Motor neuron (in vitro differentiated cells): ENCODE results near the gene RPS19. TPM values are rescaled to one million over a fixed set of nuclear protein-coding genes. Genes with fewer than 3 reads are reported as not detected.

Experiments used
- ATAC-seq, 8 experiments: fragments of 200-7000 bp; cut with Tn5 transposase; replicated peaks in 6 of 8; 2 replicates each; pipeline ENCODE4 v1.8.0; 2021; ENCODE audit warnings: mild to moderate bottlenecking in 8 of 8, moderate library complexity in 8 of 8
- H3K27ac ChIP-seq, 2 donors: fragments of 250-450 bp; sonication (Bioruptor Pico); 2 replicates each; pipeline ENCODE4 v1.9.0; 2021; ENCODE audit warnings: antibody characterized with exemption in 2 of 2, mild to moderate bottlenecking in 2 of 2, moderate library complexity in 1 of 2
- H3K4me1 ChIP-seq, 2 donors: fragments of 250-450 bp; sonication (Bioruptor Pico); replicated peaks in 1 of 2; 2 replicates each; pipeline ENCODE4 v1.6.1; 2021; ENCODE audit warnings: antibody characterized with exemption in 2 of 2, mild to moderate bottlenecking in 2 of 2, moderate library complexity in 1 of 2
- H3K4me3 ChIP-seq, 5 donors: fragments of 250-450 bp; sonication (Bioruptor Pico); 2 replicates each; pipeline ENCODE4 v1.9.0; 2021; ENCODE audit warnings: antibody characterized with exemption in 5 of 5, mild to moderate bottlenecking in 5 of 5, moderate library complexity in 4 of 5
- WGBS, 10 experiments: fragments of 450-650 bp; shearing (Covaris generic); methylation state at CpG; one replicate each; pipeline ENCODE4 v1.0.0; 2022; 5-methylcytosine and 5-hydroxymethylcytosine counted together
- in situ Hi-C, 9 experiments: fragments of 400-800 bp; cut with MboI; loops; one replicate each; pipeline ENCODE4 v1.15.0; 2021; ENCODE audit warnings: low sequenced_read_pairs in 9 of 9, low pct_unique_long_range_greater_than_20kb in 2 of 9; ENCODE audit not compliant: unreplicated experiment in 9 of 9
- total RNA-seq, 8 experiments: library from RNA; unstranded; fragments of 300-600 nt; gene quantifications; 2 replicates each; pipeline versions ENCODE4 v1.2.3 to v1.2.4, GENCODE V29; 2022

The RPS19 gene
- total RNA-seq, 8 experiments from 2014 or later: 2,323 to 4,988 (median 4,056) TPM

DNA sequence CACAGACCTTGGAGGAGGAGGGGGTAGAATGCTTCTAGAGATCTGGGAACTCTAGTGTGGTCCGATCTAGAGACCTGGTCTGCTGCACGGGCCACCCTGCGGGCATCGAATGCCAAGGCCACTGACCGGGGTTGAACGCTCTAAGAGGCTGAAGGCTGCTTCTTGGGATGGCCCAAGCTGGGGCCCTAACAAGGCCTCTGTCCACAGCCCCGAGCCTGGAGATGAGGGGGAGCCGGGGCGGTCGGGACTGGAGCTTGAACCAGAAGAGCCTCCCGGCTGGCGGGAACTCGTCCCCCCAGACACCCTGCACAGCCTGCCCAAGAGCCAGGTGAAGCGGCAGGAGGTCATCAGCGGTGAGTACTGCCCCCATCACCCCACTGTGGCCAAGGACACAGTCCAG lies 38.2 kb downstream of the RPS19 start:
- H3K4me1 ChIP-seq: no peaks in the 10 kb centered on the region
- H3K4me3 ChIP-seq: no peak overlapping the region
- no peak overlapping the region for H3K27ac ChIP-seq
- no peak for ATAC-seq
- in situ Hi-C loops: no loop called here
- 20 to 100% (median 95%) methylated on average over 1 to 8 of the region's 15 CpGs; no CpG with 5 or more reads in 2 of the 10 experiments for WGBS, 10 experiments

DNA sequence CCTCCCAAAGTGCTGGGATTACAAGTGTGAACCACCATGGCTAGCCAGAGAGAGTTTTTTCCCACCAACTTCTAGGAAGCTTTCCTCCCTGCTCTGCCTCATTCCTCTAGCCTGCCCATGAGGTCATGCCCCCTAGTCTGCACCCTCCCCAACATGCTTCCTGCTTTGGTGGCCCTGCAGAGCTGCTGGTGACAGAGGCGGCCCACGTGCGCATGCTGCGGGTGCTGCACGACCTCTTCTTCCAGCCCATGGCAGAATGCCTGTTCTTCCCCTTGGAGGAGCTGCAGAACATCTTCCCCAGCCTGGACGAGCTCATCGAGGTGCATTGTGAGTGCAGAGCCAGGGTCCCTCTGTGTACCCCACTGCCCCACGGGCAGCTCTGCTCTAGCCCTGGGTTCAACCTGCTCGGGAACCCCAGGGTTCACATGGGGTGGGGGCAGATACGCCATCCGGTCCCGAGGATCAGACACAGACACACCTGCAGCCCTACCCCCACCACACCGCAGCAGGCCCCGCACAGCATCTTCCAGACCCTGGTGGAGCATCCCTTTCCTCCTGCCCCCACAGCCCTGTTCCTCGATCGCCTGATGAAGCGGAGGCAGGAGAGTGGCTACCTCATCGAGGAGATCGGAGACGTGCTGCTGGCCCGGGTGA lies 41.8 kb downstream of the RPS19 start:
- no peak overlapping the region for H3K4me3 ChIP-seq
- WGBS, 10 experiments: 84 to 100% (median 99%) methylated on average over 2 to 7 of the region's 21 CpGs; no CpG with 5 or more reads in 6 of the 10 experiments
- in situ Hi-C loops: no loop called here
- no peak overlapping the region for H3K27ac ChIP-seq
- H3K4me1 ChIP-seq: no peaks in the 10 kb centered on the region
- ATAC-seq: no peak

DNA sequence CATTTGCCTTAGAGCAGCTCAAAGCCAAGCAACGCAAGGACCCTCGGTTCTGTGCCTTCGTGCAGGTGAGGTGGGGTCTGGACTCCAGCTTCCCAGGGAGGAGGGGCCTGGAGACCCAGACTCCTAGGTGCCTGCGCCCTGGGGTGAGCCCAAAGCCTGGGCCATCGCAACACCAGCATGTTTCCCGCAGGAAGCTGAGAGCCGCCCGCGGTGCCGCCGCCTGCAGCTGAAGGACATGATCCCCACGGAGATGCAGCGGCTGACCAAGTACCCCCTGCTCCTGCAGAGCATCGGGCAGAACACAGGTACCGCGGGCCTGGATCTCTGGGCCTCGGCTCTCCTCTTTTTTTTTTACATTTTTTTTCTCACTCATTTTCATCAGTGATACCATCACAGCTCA lies 42.5 kb downstream of the RPS19 start:
- no peak overlapping the region for H3K4me3 ChIP-seq
- ATAC-seq: no peak
- in situ Hi-C loops: no loop called here
- H3K4me1 ChIP-seq: no peaks in the 10 kb centered on the region
- no peak overlapping the region for H3K27ac ChIP-seq
- 91 to 100% (median 98%) methylated on average over 1 to 13 of the region's 17 CpGs; no CpG with 5 or more reads in 6 of the 10 experiments for WGBS, 10 experiments

DNA sequence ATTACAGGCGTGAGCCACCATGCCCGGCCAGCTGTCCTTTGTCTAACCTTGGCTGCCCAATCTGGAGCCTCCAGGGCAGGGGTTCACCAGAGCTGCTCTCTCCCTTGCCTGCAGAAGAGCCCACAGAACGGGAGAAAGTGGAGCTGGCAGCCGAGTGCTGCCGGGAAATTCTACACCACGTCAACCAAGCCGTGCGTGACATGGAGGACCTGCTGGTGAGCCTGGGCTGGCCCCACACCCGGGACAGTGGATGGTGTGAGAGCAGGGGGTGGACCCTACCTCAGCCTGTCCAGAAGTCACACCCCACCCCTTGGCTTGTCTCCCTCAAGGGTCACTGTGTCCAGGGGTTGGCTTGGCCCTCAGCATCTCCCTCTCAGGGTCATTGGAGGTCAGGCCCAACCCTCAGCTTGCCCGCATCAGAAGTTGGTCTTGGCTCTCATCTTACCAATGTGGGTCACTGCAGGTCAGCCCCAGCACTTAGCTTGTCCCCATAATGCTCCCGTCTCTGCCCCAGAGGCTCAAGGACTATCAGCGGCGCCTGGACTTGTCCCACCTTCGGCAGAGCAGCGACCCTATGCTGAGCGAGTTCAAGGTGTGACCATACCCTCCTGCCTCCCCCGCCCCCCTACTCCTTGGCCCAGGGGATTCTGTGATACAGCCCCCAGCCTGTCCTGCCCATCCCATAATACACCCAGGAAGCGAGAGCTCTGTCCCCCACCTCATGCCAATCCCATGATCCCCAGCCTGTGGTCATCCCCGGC lies 43.3 kb downstream of the RPS19 start:
- 82 to 100% (median 91%) methylated on average over 2 to 7 of the region's 19 CpGs; no CpG with 5 or more reads in 4 of the 10 experiments for WGBS, 10 experiments

DNA sequence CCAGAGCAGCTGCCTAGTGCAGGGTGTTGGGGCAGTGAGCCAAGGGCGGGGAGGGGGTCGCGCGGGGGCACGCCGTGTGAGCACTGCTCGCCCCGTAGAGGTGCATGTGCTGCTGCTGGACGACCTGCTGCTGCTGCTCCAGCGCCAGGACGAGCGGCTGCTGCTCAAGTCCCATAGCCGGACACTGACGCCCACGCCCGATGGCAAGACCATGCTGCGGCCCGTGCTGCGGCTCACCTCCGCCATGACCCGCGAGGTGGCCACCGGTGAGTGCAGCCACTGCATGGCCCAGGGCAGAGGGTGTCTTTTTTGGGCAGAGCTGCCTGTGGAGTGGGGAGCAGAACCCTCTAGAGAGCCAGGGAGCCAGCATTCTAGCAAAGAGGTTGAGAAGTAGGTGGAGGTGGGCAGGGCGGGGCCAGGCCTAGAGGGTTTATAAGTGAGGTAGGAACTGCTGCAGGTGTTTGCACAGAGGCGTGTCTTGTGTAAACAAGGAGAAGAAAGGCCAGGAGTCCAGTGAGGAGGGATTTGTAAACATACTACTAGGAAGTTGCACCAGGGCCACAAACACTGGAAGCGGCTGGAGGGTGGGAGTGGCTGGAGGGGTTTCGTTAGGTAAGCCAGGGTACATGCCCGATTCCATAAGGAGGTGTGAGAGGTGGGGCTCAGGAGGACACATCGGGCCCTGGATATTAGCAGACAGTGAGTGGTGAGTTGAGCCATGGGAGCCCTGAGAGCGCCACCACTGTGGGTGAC lies 44.2 kb downstream of the RPS19 start:
- Histone ChIP-seq H3K4me3 (no peak overlapping the region), H3K27ac (no peak overlapping the region), H3K4me1 (no peaks in the 10 kb centered on the region)
- ATAC-seq: no peak
- in situ Hi-C loops: no loop called here
- 82 to 100% (median 93%) methylated on average over 1 to 3 of the region's 30 CpGs; no CpG with 5 or more reads in 7 of the 10 experiments for WGBS, 10 experiments

More for the DNA sequence above, 43.3 kb downstream of the RPS19 start:
- H3K27ac ChIP-seq: no peak overlapping the region
- in situ Hi-C loops: no loop called here
- no peak for ATAC-seq
- H3K4me1 ChIP-seq: no peaks in the 10 kb centered on the region
- H3K4me3 ChIP-seq: no peak overlapping the region

DNA sequence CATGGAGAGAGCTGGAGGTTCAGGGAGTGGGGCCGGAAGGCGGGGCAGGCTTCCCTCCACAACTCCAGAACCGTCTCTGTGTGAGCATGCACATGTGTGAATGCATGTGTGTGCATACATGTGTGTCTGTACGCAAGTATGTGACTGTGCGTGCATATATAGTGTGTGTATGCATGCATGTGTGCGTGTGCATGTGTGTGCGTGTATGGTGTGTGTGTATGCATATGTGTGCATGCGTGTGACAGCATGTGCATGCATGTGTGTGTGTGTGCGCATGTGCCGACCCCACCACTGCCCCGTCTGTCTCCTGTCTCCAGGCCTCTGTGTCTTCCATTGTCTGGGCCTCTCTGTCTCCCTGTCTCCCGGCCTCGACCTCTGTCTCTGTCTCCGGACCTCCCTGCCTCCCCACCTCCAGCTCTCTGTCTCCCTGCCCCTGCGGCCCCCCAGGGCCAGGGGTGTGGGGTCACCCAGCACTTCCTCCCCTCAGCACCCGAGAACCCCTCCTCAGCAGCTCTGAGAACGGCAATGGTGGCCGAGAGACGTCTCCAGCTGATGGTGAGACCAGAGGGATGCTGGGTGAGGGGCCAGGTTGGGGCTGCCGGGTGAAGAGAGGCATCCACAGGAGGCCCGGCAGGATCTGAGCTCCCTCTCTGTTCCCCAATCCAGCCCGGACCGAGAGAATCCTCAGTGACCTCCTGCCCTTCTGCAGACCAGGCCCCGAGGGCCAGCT lies 45.4 kb downstream of the RPS19 start:
- ATAC-seq: peak in 2 of 8 experiments; percentile 6 to 22
- H3K4me3 ChIP-seq: no peak overlapping the region
- in situ Hi-C loops: no loop called here
- no peak overlapping the region for H3K27ac ChIP-seq
- WGBS, 10 experiments: 93 to 100% (median 100%) methylated on average over 1 to 8 of the region's 24 CpGs; no CpG with 5 or more reads in 7 of the 10 experiments
- no peaks in the 10 kb centered on the region for H3K4me1 ChIP-seq

DNA sequence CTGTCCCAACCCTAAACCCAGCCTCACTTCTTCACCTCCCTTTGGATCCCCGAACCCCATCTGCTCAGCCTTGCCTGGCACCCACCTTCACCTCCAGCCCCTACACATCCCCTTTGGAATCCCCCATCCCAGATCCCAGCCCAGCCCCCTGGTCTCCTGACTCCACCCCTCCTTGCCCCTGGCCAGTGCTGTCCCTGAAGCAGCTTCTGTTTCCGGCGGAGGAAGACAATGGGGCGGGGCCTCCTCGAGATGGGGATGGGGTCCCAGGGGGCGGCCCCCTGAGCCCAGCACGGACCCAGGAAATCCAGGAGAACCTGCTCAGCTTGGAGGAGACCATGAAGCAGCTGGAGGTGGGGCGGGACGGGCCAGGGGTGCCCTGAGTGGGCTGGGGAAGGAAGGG lies 46.2 kb downstream of the RPS19 start:
- in situ Hi-C loops: no loop called here
- Histone ChIP-seq H3K27ac (no peak overlapping the region), H3K4me1 (no peaks in the 10 kb centered on the region), H3K4me3 (no peak overlapping the region)
- WGBS, 10 experiments: no CpG with 5 or more reads among the region's 9 CpGs
- ATAC-seq: peak in 1 of 8 experiments; percentile 7

DNA sequence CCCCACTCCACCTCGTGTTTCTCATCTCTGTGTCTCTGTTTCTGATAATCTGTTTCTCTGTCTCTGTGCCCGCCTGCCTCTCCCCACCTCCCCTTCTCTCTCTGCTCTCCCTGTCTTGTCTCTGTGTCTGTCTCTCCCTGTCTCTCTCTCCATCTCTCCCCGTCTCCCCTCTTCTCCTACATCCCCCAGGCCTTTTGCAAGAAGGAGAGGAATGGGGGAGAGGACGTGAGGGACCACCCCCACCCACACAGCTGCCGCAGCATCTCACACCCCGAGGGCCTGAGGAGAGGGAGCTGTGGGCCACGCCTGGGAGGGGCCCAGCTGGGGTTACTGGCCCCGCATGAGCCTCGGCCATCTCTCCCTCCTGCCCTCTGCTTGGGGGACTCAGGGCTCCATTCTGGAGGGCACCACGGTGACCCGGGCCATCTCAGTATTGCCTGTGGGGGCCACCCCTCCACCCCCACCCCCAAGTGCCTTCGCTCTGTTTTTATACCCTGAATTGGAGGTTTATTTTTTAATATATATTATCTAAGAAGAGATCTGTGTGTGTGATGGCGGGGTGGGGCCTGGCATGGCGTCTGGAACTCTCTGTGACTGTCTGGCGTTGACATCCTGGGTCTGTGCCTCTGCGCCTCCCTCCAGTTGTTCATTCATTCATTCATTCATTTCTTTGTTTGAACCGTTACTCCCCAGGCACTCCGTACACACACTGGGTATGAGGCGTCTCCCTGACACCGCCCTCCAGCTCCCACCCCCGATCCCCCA lies 47.0 kb downstream of the RPS19 start:
- in situ Hi-C loops: no loop called here
- H3K4me1 ChIP-seq: no peaks in the 10 kb centered on the region
- no peak overlapping the region for H3K27ac ChIP-seq
- ATAC-seq: peak in 2 of 8 experiments; percentile 6 to 32
- 0 to 69% (median 56%) methylated on average over 1 to 4 of the region's 21 CpGs; no CpG with 5 or more reads in 4 of the 10 experiments for WGBS, 10 experiments
- no peak overlapping the region for H3K4me3 ChIP-seq

DNA sequence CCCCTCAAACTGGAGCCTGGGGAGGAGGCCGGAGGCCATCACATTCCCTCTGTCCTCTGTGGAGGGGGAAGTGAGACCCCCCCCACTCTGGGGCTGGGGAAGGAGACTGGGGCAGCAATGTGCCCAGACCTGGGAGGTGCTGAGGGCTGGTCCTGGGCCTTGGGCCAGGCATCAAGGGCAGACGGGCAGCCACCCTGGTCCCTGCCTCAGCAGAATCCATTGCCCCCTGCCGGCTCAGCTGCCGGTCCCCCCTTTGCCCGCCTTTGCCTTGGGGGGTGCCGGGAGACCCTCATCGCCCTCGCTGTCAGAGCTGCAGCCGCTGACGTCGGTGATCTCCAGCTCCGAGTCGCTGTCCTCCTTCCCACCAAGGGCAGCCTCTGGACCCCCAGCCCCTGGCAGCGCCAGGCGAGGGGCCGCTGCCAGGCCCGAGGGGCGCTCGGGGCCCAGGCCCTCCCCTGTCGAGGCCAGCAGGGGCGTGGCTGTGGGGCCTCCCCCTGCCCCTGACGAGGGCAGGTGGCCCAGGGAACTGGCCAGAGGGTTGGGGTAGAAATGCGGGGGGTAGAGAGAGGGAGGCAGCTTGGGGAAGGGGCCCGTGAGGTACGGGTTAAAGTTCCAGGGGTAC lies 48.0 kb downstream of the RPS19 start:
- Histone ChIP-seq H3K4me3 (no peak overlapping the region), H3K27ac (no peak overlapping the region), H3K4me1 (peaks cover 0 to 8% of the 10 kb centered on the region in 2 donors)
- ATAC-seq: no peak
- WGBS, 10 experiments: no CpG with 5 or more reads among the region's 25 CpGs
- in situ Hi-C loops: no loop called here

DNA sequence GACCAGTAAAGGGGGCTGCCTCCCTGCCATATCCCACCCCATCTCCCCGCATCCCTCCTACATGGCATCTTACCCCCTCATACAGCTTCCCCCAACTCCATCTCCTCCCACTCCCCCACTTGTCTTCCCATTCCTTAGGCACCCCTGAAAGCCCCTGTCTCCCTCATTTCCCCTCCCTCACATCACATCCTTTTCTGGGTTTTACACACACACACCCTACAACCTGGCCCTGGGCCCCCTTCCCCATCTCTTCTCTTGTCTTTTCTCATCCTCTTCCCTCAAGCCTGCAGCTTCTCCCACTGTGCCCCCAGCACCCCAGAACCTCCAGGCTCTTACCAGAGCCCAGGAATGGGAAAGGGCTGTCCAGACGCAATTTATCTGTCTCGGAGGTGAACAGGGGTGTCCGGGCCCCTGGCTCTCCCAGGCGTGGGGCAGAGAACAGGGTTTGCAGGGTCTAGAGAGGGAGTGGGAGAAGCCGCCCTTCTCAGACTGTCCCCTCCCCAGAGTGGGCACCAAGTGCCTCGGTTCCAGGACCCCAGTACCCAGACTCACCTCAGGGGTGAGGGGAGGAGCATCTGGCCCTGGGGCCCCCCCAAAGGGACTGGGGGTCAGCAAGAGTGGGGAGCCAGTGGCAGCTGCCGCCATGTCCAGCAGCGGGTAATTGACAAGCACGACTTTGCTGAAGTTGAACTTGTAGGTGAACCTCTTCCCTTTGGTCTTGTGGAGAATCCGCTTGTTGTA lies 48.8 kb downstream of the RPS19 start:
- Histone ChIP-seq H3K4me3 (no peak overlapping the region), H3K4me1 (peaks cover 0 to 16% of the 10 kb centered on the region in 2 donors), H3K27ac (no peak overlapping the region)
- no peak for ATAC-seq
- 50 to 100% methylated on average over 1 to 2 of the region's 11 CpGs; no CpG with 5 or more reads in 8 of the 10 experiments for WGBS, 10 experiments
- in situ Hi-C loops: no loop called here

DNA sequence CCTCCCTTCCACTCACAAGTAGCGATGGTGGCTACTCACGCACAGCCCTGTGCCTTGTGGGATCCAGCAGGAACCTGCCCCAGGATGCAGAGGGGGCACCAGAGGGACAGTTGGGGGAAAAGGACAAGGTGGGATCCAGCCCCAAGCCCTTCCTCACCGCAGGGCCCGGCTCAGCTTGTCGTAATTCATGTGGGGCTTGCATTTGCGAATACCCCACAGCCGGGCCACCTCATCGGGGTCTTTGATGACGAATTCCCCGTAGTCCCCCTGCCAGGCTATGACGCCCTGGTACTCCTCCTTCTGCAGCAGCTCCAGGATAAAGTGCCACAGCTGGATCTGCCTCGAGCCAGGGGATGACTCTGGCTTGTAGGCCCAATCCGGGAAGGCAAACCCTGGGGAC lies 49.7 kb downstream of the RPS19 start:
- in situ Hi-C loops: no loop called here
- 0 to 85% (median 22%) methylated on average over 1 to 8 of the region's 13 CpGs; no CpG with 5 or more reads in 6 of the 10 experiments for WGBS, 10 experiments
- Histone ChIP-seq H3K27ac (no peak overlapping the region), H3K4me1 (peaks cover 0 to 16% of the 10 kb centered on the region in 2 donors), H3K4me3 (no peak overlapping the region)
- no peak for ATAC-seq
